Pancreas (tissue), 10 donors: Measurements from ENCODE around the gene BRIP1. TPM values are rescaled to one million over a fixed set of nuclear protein-coding genes. Genes with fewer than 3 reads are reported as not detected.

Source experiments
- ATAC-seq, 4 donors: fragments of 200-7000 bp; cut with Tn5 transposase; one replicate each; pipeline versions ENCODE4 v1.8.0 to v1.9.1; 2020; ENCODE audit warnings: mild to moderate bottlenecking in 4 of 4, moderate library complexity in 4 of 4
- DNase-seq, 6 donors: peaks; one replicate each; pipeline ENCODE4 v3.0.0-alpha.2; 2020
- FAIRE-seq: peaks from 2 replicates; lab custom pipeline; 2012; peaks lifted over from hg19 to GRCh38; lab: Jason Lieb, UNC
- H3K27ac ChIP-seq, 4 donors: fragments of 200-600 bp; sonication (generic); 1 replicate in 3 of 4; 2 replicates in 1 of 4; pipeline versions ENCODE4 v1.5.0 to v1.8.0; 2020
- H3K27me3 ChIP-seq, 4 donors: fragments of 200-600 bp; one replicate each; pipeline ENCODE4 v1.8.0; 2021
- H3K36me3 ChIP-seq, 3 donors: fragments of 200-600 bp; sonication (generic) in 1 of 3; one replicate each; pipeline versions ENCODE4 v1.5.0 to v1.8.0; 2020 to 2021
- H3K4me1 ChIP-seq, 3 donors: fragments of 200-600 bp; one replicate each; pipeline ENCODE4 v1.8.0; 2021
- H3K4me3 ChIP-seq, 4 donors: fragments of 200-600 bp; sonication (generic) in 2 of 4; one replicate each; pipeline versions ENCODE4 v1.5.0 to v1.8.0; 2020 to 2021
- H3K9me3 ChIP-seq, 4 donors: fragments of 200-600 bp; one replicate each; pipeline ENCODE4 v1.8.0; 2021
- WGBS, 2 donors: extraction: QIAGEN DNeasy Blood & Tissue Kit; methylation state at CpG; one replicate each; pipeline ENCODE4 v1.1.7; 2013; 5-methylcytosine and 5-hydroxymethylcytosine counted together
- intact Hi-C, 3 donors: fragments of 100-400 bp; cut with DNase I; formaldehyde crosslinking; loops; one replicate each; pipeline versions ENCODE4 v1.11.1 to v1.14.2; 2022
- polyA plus RNA-seq, 2 donors: library from polyadenylated mRNA; stranded (reverse); fragments of 200-250 nt; gene quantifications; one replicate each; pipeline ENCODE4 v1.2.3, GENCODE V29; 2013
- total RNA-seq, 6 donors: library from RNA; stranded (reverse); fragmentation: NEBNext Ultra II Directional in 4 of 6; extraction: Animal tissue kit (Norgen Biotek cat#: 25700) in 4 of 6; gene quantifications; one replicate each; pipeline versions ENCODE4 v1.2.1 to v1.2.4, GENCODE V29; 2021 to 2023
- TF ChIP-seq, protein P1 (sequence below), 4 donors: fragments of 200-600 bp; sonication (generic) in 3 of 4; IDR thresholded peaks; one replicate each; pipeline versions ENCODE4 v1.5.0 to v1.8.0; 2021; ENCODE audit warnings: antibody characterized with exemption in 4 of 4
- donor health status: healthy with polysubstance abuse.
- donor health status: DM: no; HTN: no; CAD: no; lungs with moderate emphysema.
- donor health status: DM: no; HTN: no; CAD: no.
- donor health status: control.
- donor health status: control.
- donor health status: Bipolar disorder and iron deficiency.
- donor health status: DM: yes; HTN: yes; CAD: no.
- donor health status: DM: no; HTN: no; CAD: no.
- donor health status: DM: no; HTN: no; CAD: no.
- donor health status: DM: yes; HTN: yes; CAD: no.

BRIP1 gene
- total and polyA plus RNA-seq, 8 donors, result 0.09 to 0.59 (median 0.29) TPM

DNA sequence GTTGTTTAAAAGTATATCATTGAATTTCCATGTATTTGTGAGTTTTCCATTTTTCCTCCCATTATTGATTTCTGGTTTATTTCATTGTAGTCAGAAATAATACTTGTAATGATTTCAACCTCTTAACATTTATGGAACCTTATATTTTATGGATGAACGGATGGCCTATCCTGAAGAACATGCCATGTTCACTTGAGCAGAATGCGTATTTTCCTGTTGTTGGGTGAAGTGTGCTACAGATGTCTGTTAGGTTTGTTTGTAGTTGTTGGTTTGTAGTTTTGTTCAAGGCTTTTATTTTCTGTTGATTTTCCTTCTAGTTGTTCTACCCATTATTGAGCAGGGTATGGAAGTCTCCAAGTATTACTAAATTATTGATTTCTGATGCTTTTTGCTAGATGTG is 165.1 kb downstream of the BRIP1 start:
- FAIRE-seq (no peak), ATAC-seq (no peak), DNase-seq (no peak)
- no peaks in the 10 kb centered on the region for H3K4me1 ChIP-seq
- H3K36me3 ChIP-seq, result no peaks in the 10 kb centered on the region
- H3K9me3 ChIP-seq, result peaks cover 0 to 4% (median 0%) of the 10 kb centered on the region in 4 donors
- H3K27ac ChIP-seq, result no peak overlapping the region
- no peak overlapping the region for H3K4me3 ChIP-seq
- 99% methylated on average over 2 of the region's 2 CpGs for WGBS, 2 donors
- TF ChIP-seq, protein P1, sequence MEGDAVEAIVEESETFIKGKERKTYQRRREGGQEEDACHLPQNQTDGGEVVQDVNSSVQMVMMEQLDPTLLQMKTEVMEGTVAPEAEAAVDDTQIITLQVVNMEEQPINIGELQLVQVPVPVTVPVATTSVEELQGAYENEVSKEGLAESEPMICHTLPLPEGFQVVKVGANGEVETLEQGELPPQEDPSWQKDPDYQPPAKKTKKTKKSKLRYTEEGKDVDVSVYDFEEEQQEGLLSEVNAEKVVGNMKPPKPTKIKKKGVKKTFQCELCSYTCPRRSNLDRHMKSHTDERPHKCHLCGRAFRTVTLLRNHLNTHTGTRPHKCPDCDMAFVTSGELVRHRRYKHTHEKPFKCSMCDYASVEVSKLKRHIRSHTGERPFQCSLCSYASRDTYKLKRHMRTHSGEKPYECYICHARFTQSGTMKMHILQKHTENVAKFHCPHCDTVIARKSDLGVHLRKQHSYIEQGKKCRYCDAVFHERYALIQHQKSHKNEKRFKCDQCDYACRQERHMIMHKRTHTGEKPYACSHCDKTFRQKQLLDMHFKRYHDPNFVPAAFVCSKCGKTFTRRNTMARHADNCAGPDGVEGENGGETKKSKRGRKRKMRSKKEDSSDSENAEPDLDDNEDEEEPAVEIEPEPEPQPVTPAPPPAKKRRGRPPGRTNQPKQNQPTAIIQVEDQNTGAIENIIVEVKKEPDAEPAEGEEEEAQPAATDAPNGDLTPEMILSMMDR (IDR thresholded peaks at IDR 0.05), result no peak
- no peaks in the 10 kb centered on the region for H3K27me3 ChIP-seq
- intact Hi-C loops, result no loop called here

DNA sequence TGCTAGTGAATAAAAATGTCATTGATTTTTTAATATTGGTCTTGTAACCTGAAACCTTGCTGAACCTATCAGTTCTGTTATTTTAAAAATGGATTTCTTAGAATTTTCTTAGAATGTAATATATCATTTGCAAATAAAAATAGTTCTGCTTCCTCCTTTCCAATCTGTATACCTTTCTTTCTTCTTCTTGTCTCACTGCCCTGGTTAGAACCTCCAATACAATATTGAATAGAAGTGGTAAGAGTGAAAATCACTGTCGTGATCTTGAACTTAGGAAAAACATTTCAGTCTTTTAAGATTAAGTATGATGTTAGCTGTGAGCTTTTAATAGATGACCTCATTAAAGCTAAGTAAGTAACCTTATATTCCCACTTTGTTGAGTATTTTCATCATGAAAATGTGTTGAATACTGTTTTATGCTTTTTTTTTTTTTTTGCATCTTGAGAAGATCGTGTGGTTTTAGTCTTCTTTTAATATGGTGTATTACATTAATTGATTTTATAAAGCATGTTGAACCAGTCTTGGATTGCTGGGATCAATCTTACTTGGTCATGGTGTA is 167.5 kb downstream of the BRIP1 start:
- ATAC-seq (no peak), DNase-seq (no peak), FAIRE-seq (no peak)
- H3K36me3 ChIP-seq, result no peaks in the 10 kb centered on the region
- WGBS, 2 donors, result 94 to 98% methylated on average over 2 of the region's 2 CpGs
- H3K4me3 ChIP-seq, result no peak overlapping the region
- TF ChIP-seq, protein P1 (IDR thresholded peaks at IDR 0.05), result no peak
- H3K27ac ChIP-seq, result no peak overlapping the region
- H3K27me3 ChIP-seq, result no peaks in the 10 kb centered on the region
- intact Hi-C loops, result no loop called here
- no peaks in the 10 kb centered on the region for H3K4me1 ChIP-seq
- peaks cover 0 to 4% (median 0%) of the 10 kb centered on the region in 4 donors for H3K9me3 ChIP-seq

DNA sequence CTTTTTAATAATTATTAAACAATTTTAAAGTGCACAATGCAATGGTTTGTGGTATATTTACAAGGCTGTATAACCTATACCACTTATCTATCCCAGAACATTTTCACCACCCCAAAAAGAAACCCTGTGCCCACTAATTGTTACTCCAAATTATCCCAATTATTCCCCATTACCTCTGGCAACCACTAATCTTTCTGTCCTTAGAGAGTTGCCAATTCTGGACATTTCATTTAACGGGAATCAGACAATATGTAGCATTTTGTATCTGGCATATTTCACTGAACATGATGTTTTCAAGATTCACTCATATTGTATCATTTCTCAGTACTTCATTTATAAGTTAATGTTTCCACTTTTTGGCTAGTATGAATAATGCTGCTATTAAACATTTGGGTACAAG is 169.2 kb downstream of the BRIP1 start:
- TF ChIP-seq, protein P1 (IDR thresholded peaks at IDR 0.05), result no peak
- 86 to 94% methylated on average over 1 of the region's 1 CpG for WGBS, 2 donors
- intact Hi-C loops, result no loop called here

DNA sequence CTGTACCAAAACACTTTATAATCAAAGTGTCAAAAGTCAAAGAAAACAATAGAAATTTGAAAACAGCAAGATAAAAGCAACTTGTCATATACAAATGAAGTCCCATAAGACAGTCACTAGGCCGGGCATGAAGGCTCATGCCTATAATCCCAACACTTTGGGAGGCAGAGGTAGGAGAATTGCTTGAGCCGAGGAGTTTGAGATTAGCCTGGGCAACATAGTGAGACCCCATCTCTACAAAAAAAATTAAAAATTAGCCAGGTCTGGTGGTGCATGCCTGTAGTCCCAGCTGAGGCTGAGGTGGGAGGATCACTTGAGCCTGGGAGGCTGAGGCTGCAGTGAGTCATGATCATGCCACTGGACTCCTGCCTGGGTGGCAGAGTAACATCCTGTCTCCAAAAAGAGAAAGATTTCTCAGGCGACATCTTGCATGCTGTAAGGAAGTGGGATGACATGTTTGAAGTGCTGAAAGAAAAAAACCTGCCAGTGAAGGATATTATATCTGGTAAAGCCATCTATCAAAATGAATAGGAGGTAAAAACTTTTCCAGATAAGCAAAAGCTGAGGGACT is 173.6 kb downstream of the BRIP1 start:
- H3K9me3 ChIP-seq, result no peaks in the 10 kb centered on the region
- ATAC-seq (no peak), DNase-seq (no peak), FAIRE-seq (no peak)
- H3K4me3 ChIP-seq, result no peak overlapping the region
- TF ChIP-seq, protein P1 (IDR thresholded peaks at IDR 0.05), result no peak
- H3K27me3 ChIP-seq, result no peaks in the 10 kb centered on the region
- H3K4me1 ChIP-seq, result no peaks in the 10 kb centered on the region
- H3K27ac ChIP-seq, result no peak overlapping the region
- H3K36me3 ChIP-seq, result no peaks in the 10 kb centered on the region
- 94 to 95% methylated on average over 3 of the region's 3 CpGs for WGBS, 2 donors
- intact Hi-C loops, result no loop called here

More for the DNA sequence above, 169.2 kb downstream of the BRIP1 start:
- DNase-seq (no peak), FAIRE-seq (no peak), ATAC-seq (no peak)
- Histone ChIP-seq H3K9me3 (peaks cover 0 to 2% (median 0%) of the 10 kb centered on the region in 4 donors), H3K27ac (no peak overlapping the region), H3K27me3 (no peaks in the 10 kb centered on the region), H3K4me3 (no peak overlapping the region), H3K4me1 (no peaks in the 10 kb centered on the region), H3K36me3 (no peaks in the 10 kb centered on the region)

DNA sequence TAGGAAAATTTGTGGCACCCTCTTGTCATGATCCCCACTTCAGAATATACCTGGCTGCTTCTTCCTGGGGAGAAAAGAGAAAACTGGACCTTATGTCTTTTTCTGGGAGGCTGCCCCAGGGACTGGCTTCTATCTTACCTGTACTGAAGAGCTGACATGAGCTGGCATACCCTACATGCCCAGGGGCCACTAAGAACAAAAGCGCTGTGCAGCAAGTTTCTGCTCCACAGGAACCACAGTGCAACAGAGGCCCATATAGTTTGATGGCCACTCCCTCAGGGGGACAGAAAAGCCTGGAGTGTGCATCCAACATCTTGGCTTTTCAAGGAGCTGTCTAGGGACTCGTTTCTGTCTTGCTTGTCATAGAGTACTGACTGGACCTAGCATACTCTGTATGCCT is 175.6 kb downstream of the BRIP1 start:
- intact Hi-C loops, result no loop called here
- FAIRE-seq, result no peak

More for the DNA sequence above, 175.6 kb downstream of the BRIP1 start:
- Histone ChIP-seq H3K27me3 (no peaks in the 10 kb centered on the region), H3K36me3 (no peaks in the 10 kb centered on the region), H3K4me3 (no peak overlapping the region), H3K9me3 (no peaks in the 10 kb centered on the region), H3K27ac (no peak overlapping the region), H3K4me1 (no peaks in the 10 kb centered on the region)
- TF ChIP-seq, protein P1 (IDR thresholded peaks at IDR 0.05), result no peak
- 91 to 93% methylated on average over 2 of the region's 2 CpGs for WGBS, 2 donors
- ATAC-seq (no peak), DNase-seq (no peak)
